H1 (cell line): Measurements from ENCODE around the gene SEMA7A. TPM values are rescaled to one million over a fixed set of nuclear protein-coding genes. Genes with fewer than 3 reads are reported as not detected.

Source experiments
- CTCF ChIA-PET: fragments of 300-600 bp; sonication (Branson Sonifier 250); formaldehyde crosslinking; loops from one replicate; lab custom pipeline; 2021; ENCODE audit not compliant: partially characterized antibody; lab: Charles Lee
- POLR2A ChIA-PET: fragments of 300-600 bp; sonication (Branson Sonifier 250); formaldehyde crosslinking; loops from one replicate; lab custom pipeline; 2021; ENCODE audit warnings: inconsistent platforms; ENCODE audit not compliant: partially characterized antibody; lab: Charles Lee
- DNase-seq, 2 experiments: peaks; one replicate each; pipeline versions ENCODE4 v3.0.0 to v3.0.0-alpha.2; 2010 to 2022; ENCODE audit warnings: low spot score in 2 of 2, low read depth in 1 of 2, mixed read lengths in 1 of 2
- FAIRE-seq: peaks from 2 replicates; lab custom pipeline; 2011; peaks lifted over from hg19 to GRCh38; lab: Jason Lieb, UNC
- H2AFZ ChIP-seq: 2 replicates; pipeline ENCODE4 v1.8.1; 2012; ENCODE audit warnings: low read length, inconsistent platforms
- H2AK5ac ChIP-seq: 2 replicates; pipeline ENCODE4 v1.6.1; 2013; ENCODE audit warnings: low read depth, low read length
- H2BK120ac ChIP-seq: replicated peaks from 2 replicates; pipeline ENCODE3; 2013; ENCODE audit warnings: low read depth, low read length, inconsistent platforms
- H2BK12ac ChIP-seq: 2 replicates; pipeline ENCODE4 v1.6.1; 2013; ENCODE audit warnings: low read depth, low read length
- H2BK15ac ChIP-seq: 2 replicates; pipeline ENCODE4 v1.6.1; 2013; ENCODE audit warnings: low read length
- H2BK20ac ChIP-seq: 2 replicates; pipeline ENCODE4 v1.6.1; 2013; ENCODE audit warnings: low read length
- H2BK5ac ChIP-seq: 2 replicates; pipeline ENCODE4 v1.6.1; 2013; ENCODE audit warnings: low read depth, low read length
- H3K14ac ChIP-seq: 2 replicates; pipeline ENCODE4 v1.6.1; 2013; ENCODE audit warnings: inconsistent platforms; ENCODE audit not compliant: insufficient read length
- H3K18ac ChIP-seq: 2 replicates; pipeline ENCODE4 v1.6.1; 2013; ENCODE audit warnings: low read length; ENCODE audit errors: extremely low read depth
- H3K23ac ChIP-seq: 2 replicates; pipeline ENCODE4 v1.6.1; 2013; ENCODE audit warnings: inconsistent platforms; ENCODE audit not compliant: insufficient read length
- H3K23me2 ChIP-seq: 2 replicates; pipeline ENCODE4 v1.6.1; 2013; ENCODE audit warnings: low read depth, low read length
- H3K27ac ChIP-seq: 2 replicates; pipeline ENCODE4 v1.6.1; 2011; ENCODE audit warnings: low read depth, low read length, inconsistent platforms
- H3K27me3 ChIP-seq, 4 experiments: replicated peaks in 1 of 4; 1 replicate in 1 of 4; 2 replicates in 3 of 4; pipeline versions ENCODE4 v1.6.1 to v1.8.1; 2011 to 2013; ENCODE audit warnings: low read length in 3 of 4, mild to moderate bottlenecking in 3 of 4, inconsistent platforms in 2 of 4, mixed read lengths in 2 of 4, moderate library complexity in 1 of 4; ENCODE audit not compliant: control insufficient read depth in 3 of 4, insufficient read depth in 3 of 4; ENCODE audit errors: extremely low read depth in 1 of 4
- H3K36me3 ChIP-seq, 4 experiments: 2 replicates each; pipeline versions ENCODE4 v1.6.1 to v1.8.1; 2011 to 2013; ENCODE audit warnings: mild to moderate bottlenecking in 4 of 4, low read length in 3 of 4, moderate library complexity in 2 of 4, control low read depth in 1 of 4, inconsistent platforms in 1 of 4; ENCODE audit not compliant: insufficient read depth in 4 of 4, control insufficient read depth in 2 of 4
- H3K4ac ChIP-seq: replicated peaks from 2 replicates; pipeline ENCODE3; 2013; ENCODE audit warnings: low read length, low read depth, mixed read lengths, inconsistent platforms; ENCODE audit not compliant: insufficient read length
- H3K4me1 ChIP-seq, 4 experiments: replicated peaks in 1 of 4; 1 replicate in 1 of 4; 2 replicates in 3 of 4; pipeline versions ENCODE4 v1.6.1 to v1.8.1; 2011 to 2013; ENCODE audit warnings: low read length in 3 of 4, inconsistent platforms in 2 of 4, mixed read lengths in 1 of 4; ENCODE audit not compliant: insufficient read depth in 4 of 4, control insufficient read depth in 3 of 4
- H3K4me2 ChIP-seq, 2 experiments: 2 replicates each; pipeline versions ENCODE4 v1.6.1 to v1.8.1; 2011 to 2013; ENCODE audit warnings: low read depth in 2 of 2, low read length in 2 of 2, control low read depth in 1 of 2, inconsistent platforms in 1 of 2, mild to moderate bottlenecking in 1 of 2; ENCODE audit not compliant: insufficient read depth in 1 of 2
- H3K4me3 ChIP-seq, 4 experiments: fragments of 200-600, 300-600 bp in 1 of 4; sonication (generic), shearing (Covaris generic), sonication (Bioruptor Twin) in 1 of 4; 2 replicates each; pipeline versions ENCODE4 v1.5.1 to v1.8.1; 2011 to 2016; ENCODE audit warnings: low read length in 4 of 4, low read depth in 3 of 4, control low read depth in 2 of 4, inconsistent platforms in 2 of 4, mild to moderate bottlenecking in 2 of 4, mixed read lengths in 1 of 4, moderate library complexity in 1 of 4; ENCODE audit not compliant: insufficient read depth in 2 of 4; ENCODE audit errors: extremely low read depth in 1 of 4
- H3K56ac ChIP-seq: replicated peaks from 2 replicates; pipeline ENCODE3; 2013; ENCODE audit warnings: low read depth, mild to moderate bottlenecking, mixed read lengths, low read length, inconsistent platforms; ENCODE audit not compliant: insufficient read length
- H3K79me1 ChIP-seq: 2 replicates; pipeline ENCODE4 v1.6.1; 2013; ENCODE audit warnings: low read depth, low read length, control low read depth
- H3K79me2 ChIP-seq, 2 experiments: 2 replicates each; pipeline versions ENCODE4 v1.6.1 to v1.8.1; 2012 to 2013; ENCODE audit warnings: low read length in 2 of 2, mild to moderate bottlenecking in 2 of 2, inconsistent platforms in 1 of 2; ENCODE audit not compliant: insufficient read depth in 2 of 2, control insufficient read depth in 1 of 2
- H3K9ac ChIP-seq, 4 experiments: replicated peaks in 1 of 4; 1 replicate in 1 of 4; 2 replicates in 3 of 4; pipeline versions ENCODE4 v1.6.1 to v1.8.1; 2011 to 2013; ENCODE audit warnings: low read depth in 3 of 4, low read length in 3 of 4, control low read depth in 2 of 4, mild to moderate bottlenecking in 2 of 4, moderate library complexity in 2 of 4, inconsistent platforms in 1 of 4; ENCODE audit errors: extremely low read depth in 1 of 4
- H3K9me3 ChIP-seq, 2 experiments: 2 replicates each; pipeline versions ENCODE4 v1.6.1 to v1.8.1; 2012 to 2013; ENCODE audit warnings: mild to moderate bottlenecking in 2 of 2, moderate library complexity in 2 of 2, control low read depth in 1 of 2, inconsistent platforms in 1 of 2, low read depth in 1 of 2, low read length in 1 of 2, mixed read lengths in 1 of 2; ENCODE audit not compliant: insufficient read depth in 2 of 2
- H4K20me1 ChIP-seq, 2 experiments: replicated peaks in 1 of 2; 2 replicates each; pipeline versions ENCODE3 to v1.8.1; 2011 to 2013; ENCODE audit warnings: inconsistent platforms in 2 of 2, low read length in 2 of 2, mild to moderate bottlenecking in 1 of 2; ENCODE audit not compliant: insufficient read depth in 2 of 2, control insufficient read depth in 1 of 2
- H4K5ac ChIP-seq: 2 replicates; pipeline ENCODE4 v1.6.1; 2013; ENCODE audit warnings: low read length, low read depth, mixed read lengths, inconsistent platforms; ENCODE audit not compliant: insufficient read length
- H4K8ac ChIP-seq: 2 replicates; pipeline ENCODE4 v1.8.0; 2013; ENCODE audit warnings: mild to moderate bottlenecking, moderate library complexity, low read length, inconsistent platforms; ENCODE audit not compliant: insufficient read depth; ENCODE audit errors: extremely low read depth
- H4K91ac ChIP-seq: replicated peaks from 2 replicates; pipeline ENCODE3; 2013; ENCODE audit warnings: low read length, mixed read lengths, inconsistent platforms; ENCODE audit not compliant: insufficient read length
- CBX8 ChIP-seq: fragments of 300-800, 300-1000 bp; sonication (generic); IDR thresholded peaks from 2 replicates; pipeline ENCODE4 v1.7.1; 2016; ENCODE audit warnings: low read depth, low read length, borderline replicate concordance
- GTF2F1 ChIP-seq: IDR thresholded peaks from 2 replicates; pipeline ENCODE4 v1.6.1; 2012; ENCODE audit warnings: low read depth, low read length, improper control_type of control experiment, borderline replicate concordance
- RBBP5 ChIP-seq: IDR thresholded peaks from 2 replicates; pipeline ENCODE4 v1.7.1; 2012; ENCODE audit warnings: low read depth, mild to moderate bottlenecking, inconsistent platforms, low read length, moderate library complexity, borderline replicate concordance
- TAF1 ChIP-seq: IDR thresholded peaks from 2 replicates; pipeline ENCODE4 v1.6.1; 2011; ENCODE audit warnings: mild to moderate bottlenecking, low read depth, low read length
- TCF12 ChIP-seq: IDR thresholded peaks from 2 replicates; pipeline ENCODE4 v1.6.1; 2011; ENCODE audit warnings: low read depth, mild to moderate bottlenecking, low read length
- WGBS, 2 experiments: shearing (Covaris generic) in 1 of 2; methylation state at CpG; one replicate each; pipeline versions ENCODE4 v1.1.6 to v1.1.7; 2013 to 2015; ENCODE audit warnings: low lambda C conversion rate in 2 of 2, mixed read lengths in 2 of 2, inconsistent platforms in 1 of 2, low coverage in 1 of 2, missing lambda C conversion rate in 1 of 2; ENCODE audit not compliant: insufficient replicate concordance in 2 of 2, insufficient coverage in 1 of 2, insufficient read length in 1 of 2; ENCODE audit errors: extremely low coverage in 1 of 2, missing lambda C conversion rate in 1 of 2; 5-methylcytosine and 5-hydroxymethylcytosine counted together
- polyA plus RNA-seq, 7 experiments: library from polyadenylated mRNA; depleted of rRNA in 3 of 7; stranded (reverse) in 5 of 7; unstranded in 2 of 7; fragments of >200 nt in 5 of 7; fragments of 200-250 nt in 2 of 7; gene quantifications; 1 replicate in 5 of 7; 2 replicates in 1 of 7; 4 replicates in 1 of 7; pipeline versions ENCODE4 v1.2.1 to v1.2.3, GENCODE V29; 2011 to 2013; ENCODE audit warnings: missing spikeins in 2 of 7, mixed read lengths in 2 of 7
- total RNA-seq: library from RNA; stranded (reverse); fragmentation: NEBNext Ultra II Directional; extraction: Animal tissue kit (Norgen Biotek cat#: 25700); gene quantifications from 2 replicates; pipeline ENCODE4 v1.2.1, GENCODE V29; 2021

SEMA7A gene
- total and polyA plus RNA-seq, 2 of the 8 experiments (the other 6 are each of a cell fraction or from before 2014, with no cell fraction given) = 10.7 to 15.0 TPM

- no peak overlapping the region for H3K14ac ChIP-seq
- no peak overlapping the region for H2BK15ac ChIP-seq
- H2AFZ ChIP-seq = no peak overlapping the region
- no peak overlapping the region for H4K8ac ChIP-seq
- H4K5ac ChIP-seq = no peak overlapping the region
- no peak overlapping the region for H3K4ac ChIP-seq
- TF ChIP-seq TAF1 (no peak), GTF2F1 (no peak), CBX8 (no peak), RBBP5 (no peak), TCF12 (no peak)
- no peak overlapping the region for H3K27ac ChIP-seq
- POLR2A ChIA-PET = no interaction called here
- H3K79me1 ChIP-seq = no peaks in the 10 kb centered on the region; the same call in 1 of the 2 replicates
- no peak overlapping the region for H2BK5ac ChIP-seq
- no peaks in the 10 kb centered on the region for H3K36me3 ChIP-seq
- H3K23me2 ChIP-seq = peaks cover 6% of the 10 kb centered on the region; the same call in 1 of the 2 replicates
- H3K9ac ChIP-seq = no peak overlapping the region
- H3K23ac ChIP-seq = no peak overlapping the region
- H3K4me3 ChIP-seq = no peak overlapping the region
- no peak for FAIRE-seq
- peaks cover 4 to 17% (median 10%) of the 10 kb centered on the region in 4 experiments for H3K4me1 ChIP-seq
- H2BK20ac ChIP-seq = no peak overlapping the region
- H2AK5ac ChIP-seq = no peak overlapping the region
- H3K79me2 ChIP-seq = no peaks in the 10 kb centered on the region
- no peak overlapping the region for H2BK120ac ChIP-seq
- no peaks in the 10 kb centered on the region for H3K9me3 ChIP-seq
- H4K20me1 ChIP-seq = no peaks in the 10 kb centered on the region
- no peak overlapping the region for H3K56ac ChIP-seq
- WGBS, 2 experiments = 90% methylated on average over 6 of the region's 6 CpGs; no CpG with 5 or more reads in 1 of the 2 experiments
- no peak overlapping the region for H4K91ac ChIP-seq
- H3K27me3 ChIP-seq = peaks cover 0 to 3% (median 0%) of the 10 kb centered on the region in 4 experiments; a peak in 3 of 7 replicates
- no peak overlapping the region for H3K4me2 ChIP-seq
- no peak overlapping the region for H3K18ac ChIP-seq
- H2BK12ac ChIP-seq = no peak overlapping the region
- DNase-seq = no peak
- CTCF ChIA-PET = interaction anchor here (0.8 to 36.8 kb wide), 10 partner anchors 8 to 255 kb away, joined by 3 to 1311 read pairs (median 14); partner anchors contain the start of genes CYP11A1, SEMA7A and UBL7
These were observed 56.8 kb downstream of the SEMA7A start for GRCh38 chr15:74376825-74377581.
